Measurements from ENCODE around the gene CDC42BPB. TPM values are rescaled to one million over a fixed set of nuclear protein-coding genes. Genes with fewer than 3 reads are reported as not detected.

Gene CDC42BPB
- total and polyA plus RNA-seq, 2 of the 13 experiments (the other 11 are each of a cell fraction or from before 2014, with no cell fraction given), result 19.7 to 32.3 TPM

- TF ChIP-seq MED8 (CRISPR knock-in tag; IDR thresholded peaks at IDR 0.05; ENCODE audit: insufficient replicate concordance) (peak; percentile 62), ZNF558 (CRISPR knock-in tag; IDR thresholded peaks at IDR 0.05; ENCODE audit: borderline replicate concordance) (no peak; the same call in 1 of the 2 replicates), ZNF75D (CRISPR knock-in tag; IDR thresholded peaks at IDR 0.05; ENCODE audit: borderline replicate concordance) (no peak), HNRNPK (IDR thresholded peaks at IDR 0.05; ENCODE audit: low read depth, low read length, poor library complexity, severe bottlenecking) (no peak), ZNF609 (CRISPR knock-in tag; IDR thresholded peaks at IDR 0.05; ENCODE audit: borderline replicate concordance) (peak; percentile 91; the same call in 1 of the 2 replicates), SCMH1 (CRISPR knock-in tag; IDR thresholded peaks at IDR 0.05; ENCODE audit: borderline replicate concordance) (no peak), ZMAT3 (CRISPR knock-in tag; conservative IDR thresholded peaks at IDR 0.05) (peak; percentile 60; the same call in 1 of the 2 replicates), MEIS2 (CRISPR knock-in tag; IDR thresholded peaks at IDR 0.05) (peak; percentile 88; the same call in 1 of the 2 replicates), ISX (CRISPR knock-in tag; conservative IDR thresholded peaks at IDR 0.05) (no peak; the same call in 1 of the 2 replicates), HNRNPLL (IDR thresholded peaks at IDR 0.05; ENCODE audit: low read depth, low read length, poor library complexity, severe bottlenecking) (no peak), POGK (CRISPR knock-in tag; conservative IDR thresholded peaks at IDR 0.05) (peak; percentile 85; the same call in 1 of the 2 replicates), ZBTB42 (CRISPR knock-in tag; IDR thresholded peaks at IDR 0.05) (0 out of 2 replicates have a peak, but pooled peaks have one; percentile 58), PTBP1 (IDR thresholded peaks at IDR 0.05; ENCODE audit: low read depth, low read length, poor library complexity, severe bottlenecking) (no peak), ZSCAN12 (CRISPR knock-in tag; IDR thresholded peaks at IDR 0.05) (no peak; the same call in 1 of the 2 replicates), ZFP41 (CRISPR knock-in tag; IDR thresholded peaks at IDR 0.05; ENCODE audit: borderline replicate concordance) (no peak), MYNN (CRISPR knock-in tag; IDR thresholded peaks at IDR 0.05; ENCODE audit: low read depth) (no peak), SIX1 (CRISPR knock-in tag; IDR thresholded peaks at IDR 0.05; ENCODE audit: borderline replicate concordance) (peak; percentile 89), ZFAT (CRISPR knock-in tag; conservative IDR thresholded peaks at IDR 0.05) (no peak)
- TF ChIP-seq, protein P1, sequence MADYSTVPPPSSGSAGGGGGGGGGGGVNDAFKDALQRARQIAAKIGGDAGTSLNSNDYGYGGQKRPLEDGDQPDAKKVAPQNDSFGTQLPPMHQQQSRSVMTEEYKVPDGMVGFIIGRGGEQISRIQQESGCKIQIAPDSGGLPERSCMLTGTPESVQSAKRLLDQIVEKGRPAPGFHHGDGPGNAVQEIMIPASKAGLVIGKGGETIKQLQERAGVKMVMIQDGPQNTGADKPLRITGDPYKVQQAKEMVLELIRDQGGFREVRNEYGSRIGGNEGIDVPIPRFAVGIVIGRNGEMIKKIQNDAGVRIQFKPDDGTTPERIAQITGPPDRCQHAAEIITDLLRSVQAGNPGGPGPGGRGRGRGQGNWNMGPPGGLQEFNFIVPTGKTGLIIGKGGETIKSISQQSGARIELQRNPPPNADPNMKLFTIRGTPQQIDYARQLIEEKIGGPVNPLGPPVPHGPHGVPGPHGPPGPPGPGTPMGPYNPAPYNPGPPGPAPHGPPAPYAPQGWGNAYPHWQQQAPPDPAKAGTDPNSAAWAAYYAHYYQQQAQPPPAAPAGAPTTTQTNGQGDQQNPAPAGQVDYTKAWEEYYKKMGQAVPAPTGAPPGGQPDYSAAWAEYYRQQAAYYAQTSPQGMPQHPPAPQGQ (CRISPR knock-in tag; IDR thresholded peaks at IDR 0.05; ENCODE audit: borderline replicate concordance), result no peak
Measured at GRCh38 chr14:103100281-103101121, 43.2 kb upstream of the CDC42BPB start (continued).
